ENCODE results near the gene CD160.

DNA sequence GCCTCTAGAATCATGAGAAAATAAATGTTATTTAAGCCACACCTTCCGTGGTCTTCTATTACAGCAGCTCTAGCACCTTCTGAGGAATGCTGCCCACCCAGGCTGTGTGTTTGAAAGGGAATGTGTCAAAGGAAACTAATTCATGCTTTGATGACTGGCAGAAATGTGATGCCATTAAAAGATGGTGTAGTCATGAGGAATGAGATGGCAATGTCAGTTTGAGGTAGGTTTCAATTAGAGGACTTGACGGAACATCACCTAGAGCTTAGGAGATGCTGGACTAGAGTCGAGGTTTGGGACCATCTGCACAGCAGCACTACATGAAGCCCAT is 22.7 kb upstream of the CD160 start:
- TF ChIP-seq, protein P1, sequence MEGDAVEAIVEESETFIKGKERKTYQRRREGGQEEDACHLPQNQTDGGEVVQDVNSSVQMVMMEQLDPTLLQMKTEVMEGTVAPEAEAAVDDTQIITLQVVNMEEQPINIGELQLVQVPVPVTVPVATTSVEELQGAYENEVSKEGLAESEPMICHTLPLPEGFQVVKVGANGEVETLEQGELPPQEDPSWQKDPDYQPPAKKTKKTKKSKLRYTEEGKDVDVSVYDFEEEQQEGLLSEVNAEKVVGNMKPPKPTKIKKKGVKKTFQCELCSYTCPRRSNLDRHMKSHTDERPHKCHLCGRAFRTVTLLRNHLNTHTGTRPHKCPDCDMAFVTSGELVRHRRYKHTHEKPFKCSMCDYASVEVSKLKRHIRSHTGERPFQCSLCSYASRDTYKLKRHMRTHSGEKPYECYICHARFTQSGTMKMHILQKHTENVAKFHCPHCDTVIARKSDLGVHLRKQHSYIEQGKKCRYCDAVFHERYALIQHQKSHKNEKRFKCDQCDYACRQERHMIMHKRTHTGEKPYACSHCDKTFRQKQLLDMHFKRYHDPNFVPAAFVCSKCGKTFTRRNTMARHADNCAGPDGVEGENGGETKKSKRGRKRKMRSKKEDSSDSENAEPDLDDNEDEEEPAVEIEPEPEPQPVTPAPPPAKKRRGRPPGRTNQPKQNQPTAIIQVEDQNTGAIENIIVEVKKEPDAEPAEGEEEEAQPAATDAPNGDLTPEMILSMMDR (IDR thresholded peaks at IDR 0.05): no peak
- TF ChIP-seq POLR2A (IDR thresholded peaks at IDR 0.05): no peak

Data from prostate gland (tissue), 2 donors.